Vein endothelial cell (primary cell): ENCODE measurements around the gene MDM4. TPM values are rescaled to one million over a fixed set of nuclear protein-coding genes. Genes with fewer than 3 reads are reported as not detected.
A peak's percentile ranks its signal among the peaks of the same experiment; 100 is the strongest.

Experiments
- small RNA-seq: library from RNA; depleted of rRNA; stranded (forward); fragments of <200 nt; gene quantifications from one replicate; pipeline ENCODE3, GENCODE V24; 2012
- total RNA-seq: library from RNA; depleted of rRNA; stranded (reverse); fragments of >200 nt; gene quantifications from 2 replicates; pipeline ENCODE4 v1.2.3, GENCODE V29; 2012

The MDM4 gene
- total RNA-seq, result 22.5 and 28.2 TPM in 2 replicates

GRCh38 chr1:204516180-204516879, at the start of gene MDM4:
Gene MDM4 (plus strand): TSS chr1:204516406. CDS start chr1:204525519, 9,113 bp downstream.

GRCh38 chr1:204494281-204495077, 21.7 kb upstream of the MDM4 start, which contains the start of gene PIK3C2B:
Gene PIK3C2B (minus strand): TSS chr1:204494805. CDS start chr1:204469802, 25,003 bp downstream.

Small RNA genes within 50 kb of the gene (small RNA-seq; reads per million reads assigned to genes)
- gene RNA5SP74, result 5.9 reads per million, percentile 94 among the genes with 10 or more reads in this experiment

Other genes starting within 250 kb of the MDM4 start
- gene PLEKHA6, start 156.5 kb upstream of the MDM4 start, total RNA-seq, result 3.6 and 13.9 TPM in 2 replicates
- gene PPP1R15B, start 104.6 kb upstream of the MDM4 start, total RNA-seq, result 35.3 and 39.7 TPM in 2 replicates
- gene PIK3C2B, start 21.6 kb upstream of the MDM4 start, total RNA-seq, result 40.4 and 52.6 TPM in 2 replicates
- gene LRRN2, start 169.3 kb downstream of the MDM4 start, total RNA-seq, result not detected in 2 replicates